Measurements from ENCODE around the gene ZNF467. TPM values are rescaled to one million over a fixed set of nuclear protein-coding genes. Genes with fewer than 3 reads are reported as not detected.

The ZNF467 gene
- total and polyA plus RNA-seq, 2 of the 8 experiments (the other 6 are each of a cell fraction or from before 2014, with no cell fraction given), result 0.50 to 0.51 TPM

GRCh38 chr7:149723795-149724495 is 49.4 kb downstream of the ZNF467 start:
- H3K4me1 ChIP-seq (replicated peaks in 1 of 4; ENCODE audit: control insufficient read depth in 3 of 4, insufficient read depth in 4 of 4, low read length in 3 of 4), result no peaks in the 10 kb centered on the region
- H3K27me3 ChIP-seq (replicated peaks in 1 of 4; ENCODE audit: control insufficient read depth in 3 of 4, extremely low read depth in 1 of 4, insufficient read depth in 3 of 4, low read length in 3 of 4), result no peaks in the 10 kb centered on the region
- no peak overlapping the region for H2BK12ac ChIP-seq (ENCODE audit: low read depth, low read length)
- no peak overlapping the region for H3K27ac ChIP-seq (ENCODE audit: low read depth, low read length)
- no peak overlapping the region for H2BK15ac ChIP-seq (ENCODE audit: low read length)
- peaks cover 0 to 10% of the 10 kb centered on the region in 2 experiments for H4K20me1 ChIP-seq (replicated peaks in 1 of 2; ENCODE audit: control insufficient read depth in 1 of 2, insufficient read depth in 2 of 2, low read length in 2 of 2)
- H3K56ac ChIP-seq (replicated peaks; ENCODE audit: insufficient read length, low read depth, low read length), result no peak overlapping the region
- no peak overlapping the region for H2BK20ac ChIP-seq (ENCODE audit: low read length)
- no peak overlapping the region for H3K18ac ChIP-seq (ENCODE audit: extremely low read depth, low read length)
- no peak overlapping the region for H3K14ac ChIP-seq (ENCODE audit: insufficient read length)
- H3K9me3 ChIP-seq (ENCODE audit: insufficient read depth in 2 of 2, low read depth in 1 of 2, low read length in 1 of 2), result no peaks in the 10 kb centered on the region
- no peak overlapping the region for H2AFZ ChIP-seq (ENCODE audit: low read length)
- H4K91ac ChIP-seq (replicated peaks; ENCODE audit: insufficient read length, low read length), result no peak overlapping the region
- H3K9ac ChIP-seq (replicated peaks in 1 of 4; ENCODE audit: extremely low read depth in 1 of 4, low read depth in 3 of 4, low read length in 3 of 4), result no peak overlapping the region
- DNase-seq (ENCODE audit: low read depth in 1 of 2, low spot score in 2 of 2) (no peak), FAIRE-seq (no peak)
- H3K4me3 ChIP-seq (ENCODE audit: extremely low read depth in 1 of 4, insufficient read depth in 2 of 4, low read depth in 3 of 4, low read length in 4 of 4), result no peak overlapping the region
- H3K79me2 ChIP-seq (ENCODE audit: control insufficient read depth in 1 of 2, insufficient read depth in 2 of 2, low read length in 2 of 2), result no peaks in the 10 kb centered on the region
- H4K8ac ChIP-seq (ENCODE audit: extremely low read depth, insufficient read depth, low read length), result no peak overlapping the region
- H3K79me1 ChIP-seq (ENCODE audit: low read depth, low read length), result no peaks in the 10 kb centered on the region; the same call in 1 of the 2 replicates
- H2BK120ac ChIP-seq (replicated peaks; ENCODE audit: low read depth, low read length), result no peak overlapping the region
- H3K4me2 ChIP-seq (ENCODE audit: insufficient read depth in 1 of 2, low read depth in 2 of 2, low read length in 2 of 2), result no peak overlapping the region
- no peaks in the 10 kb centered on the region for H3K23me2 ChIP-seq (ENCODE audit: low read depth, low read length)
- no peak overlapping the region for H3K4ac ChIP-seq (replicated peaks; ENCODE audit: insufficient read length, low read depth, low read length)
- ChIA-PET CTCF (ENCODE audit: partially characterized antibody) (interaction anchor here (0.9 to 4.9 kb wide), 7 partner anchors 14 to 629 kb away, joined by 3 to 26 read pairs (median 7); no protein-coding TSS in a partner anchor), POLR2A (ENCODE audit: partially characterized antibody) (interaction anchor here (0.8 to 2.7 kb wide), 4 partner anchors 9 to 74 kb away, joined by 3 to 6 read pairs (median 4); a partner anchor contains a TSS)
- no peak overlapping the region for H3K23ac ChIP-seq (ENCODE audit: insufficient read length)
- WGBS, 2 experiments (ENCODE audit: extremely low coverage in 1 of 2, insufficient coverage in 1 of 2, insufficient read length in 1 of 2, insufficient replicate concordance in 2 of 2, low coverage in 1 of 2, low lambda C conversion rate in 2 of 2, missing lambda C conversion rate in 1 of 2), result 86% methylated on average over 14 of the region's 15 CpGs; no CpG with 5 or more reads in 1 of the 2 experiments
- no peak overlapping the region for H2BK5ac ChIP-seq (ENCODE audit: low read depth, low read length)
- peaks cover 3 to 15% (median 11%) of the 10 kb centered on the region in 4 experiments; a peak in 6 of 8 replicates for H3K36me3 ChIP-seq (ENCODE audit: control insufficient read depth in 2 of 4, insufficient read depth in 4 of 4, low read length in 3 of 4)
- H4K5ac ChIP-seq (ENCODE audit: insufficient read length, low read depth, low read length), result no peak overlapping the region
- H2AK5ac ChIP-seq (ENCODE audit: low read depth, low read length), result no peak overlapping the region
- TF ChIP-seq YY1 (IDR thresholded peaks at IDR 0.05; ENCODE audit: low read depth, low read length) (no peak), CBX8 (IDR thresholded peaks at IDR 0.05; ENCODE audit: borderline replicate concordance, low read depth, low read length) (no peak), SRF (IDR thresholded peaks at IDR 0.05; ENCODE audit: low read depth, low read length) (no peak), BRCA1 (IDR thresholded peaks at IDR 0.05; ENCODE audit: low read depth, low read length) (no peak), KDM1A (IDR thresholded peaks at IDR 0.05; ENCODE audit: borderline replicate concordance, low read length) (no peak), EZH2 (IDR thresholded peaks at IDR 0.05; ENCODE audit: low read depth, low read length, severe bottlenecking) (no peak), RFX5 (IDR thresholded peaks at IDR 0.05; ENCODE audit: borderline replicate concordance, low read depth, low read length) (no peak), SIN3A (conservative IDR thresholded peaks at IDR 0.05 in 1 of 2, IDR thresholded peaks at IDR 0.05 in 1 of 2; ENCODE audit: low read depth in 1 of 2, low read length in 2 of 2) (no peak), MAX (IDR thresholded peaks at IDR 0.05) (no peak), GTF2F1 (IDR thresholded peaks at IDR 0.05; ENCODE audit: borderline replicate concordance, low read depth, low read length) (no peak), HDAC2 (IDR thresholded peaks at IDR 0.05; ENCODE audit: borderline replicate concordance in 1 of 2, low read depth in 2 of 2, low read length in 2 of 2) (no peak), POLR2A (IDR thresholded peaks at IDR 0.05; ENCODE audit: control extremely low read depth in 1 of 2, low read depth in 2 of 2, low read length in 2 of 2) (no peak), SIX5 (IDR thresholded peaks at IDR 0.05; ENCODE audit: low read depth, low read length) (no peak)

All from H1 (cell line).